GM19351 (cell line): ENCODE data around the gene GRK2.
"Not testable (repeated sequence)": the region's sequence is repeated elsewhere in the genome, so short reads cannot be mapped to it uniquely, and the experiment has no call there.

ENCODE experiments used
- ATAC-seq: cut with Tn5 transposase; IDR thresholded peaks from one replicate; pipeline ENCODE4 v1.9.1; 2021; ENCODE audit warnings: mild to moderate bottlenecking, moderate library complexity; ENCODE audit not compliant: unreplicated experiment

Gene GRK2

DNA sequence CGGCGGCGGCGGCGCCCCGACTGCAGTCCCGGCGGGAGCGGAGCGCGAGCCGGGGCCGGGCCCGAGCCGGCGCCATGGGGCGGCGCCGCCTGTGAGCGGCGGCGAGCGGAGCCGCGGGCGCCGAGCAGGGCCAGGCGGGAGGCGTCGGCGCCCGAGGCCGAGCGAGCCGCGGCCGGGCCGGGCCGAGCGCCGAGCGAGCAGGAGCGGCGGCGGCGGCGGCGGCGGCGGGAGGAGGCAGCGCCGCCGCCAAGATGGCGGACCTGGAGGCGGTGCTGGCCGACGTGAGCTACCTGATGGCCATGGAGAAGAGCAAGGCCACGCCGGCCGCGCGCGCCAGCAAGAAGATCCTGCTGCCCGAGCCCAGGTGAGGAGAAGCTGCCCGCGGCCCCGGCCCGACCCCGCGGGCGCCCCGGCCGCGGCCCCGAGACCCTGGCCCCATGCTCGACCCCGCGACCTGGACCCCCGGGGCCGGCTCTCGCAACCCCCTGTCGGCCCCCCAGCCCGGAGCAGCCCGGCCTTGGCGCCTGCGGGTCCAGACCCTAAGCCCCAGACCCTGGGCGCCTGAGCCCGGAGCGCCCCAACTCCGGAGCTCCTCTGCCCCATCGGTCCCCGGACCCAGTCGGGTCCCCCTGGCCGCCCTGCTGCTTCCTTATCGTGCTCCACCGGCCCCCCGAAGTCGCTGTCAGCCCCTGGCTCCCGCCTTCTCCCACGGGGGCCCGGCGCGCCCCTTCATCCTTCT, at the start of gene GRK2:
TSS of gene GRK2 (plus strand) at position 25 of the 739 bp plus-strand sequence. CDS start at position 252, 227 bp downstream.
- peak; percentile 9 for ATAC-seq

- no peak for ATAC-seq
Measured at GRCh38 chr11:67227726-67228125, 38.5 kb upstream of the GRK2 start.

DNA sequence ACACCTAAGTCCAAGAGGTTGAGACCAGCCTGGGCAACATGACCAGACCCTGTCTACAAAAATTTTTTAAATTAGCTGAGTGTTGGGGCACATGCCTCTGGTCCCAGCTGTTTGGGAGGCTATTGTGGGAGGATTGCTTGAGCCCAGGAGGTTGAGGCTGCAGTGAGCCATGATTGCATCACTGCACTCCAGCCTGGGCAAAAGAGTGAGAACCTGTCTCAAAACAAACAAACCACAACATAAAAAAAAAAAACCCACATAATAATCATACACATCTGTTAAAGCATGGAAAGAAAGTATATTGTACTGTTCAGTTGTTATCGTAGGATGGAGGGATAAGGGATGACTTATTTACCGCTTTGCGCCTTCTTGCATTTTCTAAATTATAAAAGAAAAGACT, 35.9 kb upstream of the GRK2 start:
- ATAC-seq: no peak

- ATAC-seq: no peak
Measured at GRCh38 chr11:67230886-67231285, 35.4 kb upstream of the GRK2 start.

GRCh38 chr11:67233584-67234190, 32.6 kb upstream of the GRK2 start:
- ATAC-seq: no peak

GRCh38 chr11:67234571-67234970, 31.7 kb upstream of the GRK2 start:
- not testable (repeated sequence) for ATAC-seq

- no peak for ATAC-seq
Measured at GRCh38 chr11:67237574-67237973, 28.7 kb upstream of the GRK2 start.

DNA sequence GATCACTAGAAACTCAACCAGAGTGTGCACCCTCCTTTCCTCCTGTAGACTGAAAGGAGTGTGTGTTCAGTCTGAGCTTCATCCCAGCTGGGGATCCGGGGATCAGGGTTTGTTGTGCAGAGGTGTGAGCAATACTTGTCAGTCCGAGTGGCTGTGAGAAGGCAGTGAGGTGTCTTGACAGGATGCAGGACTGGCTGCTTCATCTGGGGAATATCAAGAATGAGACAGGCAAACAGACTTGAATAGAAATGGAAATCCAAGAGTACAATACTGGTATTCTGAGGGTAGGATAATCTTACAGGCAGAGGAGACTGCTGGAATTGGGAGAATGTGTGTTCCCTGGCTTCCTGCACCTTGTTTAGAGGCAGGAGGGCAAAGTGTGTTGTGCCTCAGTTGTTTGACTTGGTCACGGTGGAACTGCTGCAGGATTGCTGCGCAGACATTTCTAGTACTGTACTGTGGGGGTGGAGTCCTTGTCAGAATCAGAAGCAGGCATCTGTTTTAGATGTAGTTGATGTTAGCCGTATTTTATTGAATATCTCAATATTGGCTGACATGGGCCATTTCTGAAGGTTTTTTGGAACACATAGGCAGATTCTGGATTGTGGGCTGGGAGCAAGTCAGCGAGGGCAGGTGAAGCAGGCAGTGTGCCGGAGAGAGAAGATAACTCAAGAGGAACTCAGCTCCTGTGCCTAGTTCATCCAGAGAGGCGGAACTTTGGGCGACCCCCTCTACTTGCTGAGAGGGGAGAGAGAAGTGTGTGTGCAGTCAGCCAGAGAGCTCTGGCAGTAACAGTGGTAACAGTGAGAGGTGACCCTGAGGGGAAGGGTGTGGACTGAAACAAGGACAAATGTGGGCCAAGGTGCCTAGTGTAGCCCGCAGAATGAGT, 27.1 kb upstream of the GRK2 start:
- ATAC-seq: no peak

DNA sequence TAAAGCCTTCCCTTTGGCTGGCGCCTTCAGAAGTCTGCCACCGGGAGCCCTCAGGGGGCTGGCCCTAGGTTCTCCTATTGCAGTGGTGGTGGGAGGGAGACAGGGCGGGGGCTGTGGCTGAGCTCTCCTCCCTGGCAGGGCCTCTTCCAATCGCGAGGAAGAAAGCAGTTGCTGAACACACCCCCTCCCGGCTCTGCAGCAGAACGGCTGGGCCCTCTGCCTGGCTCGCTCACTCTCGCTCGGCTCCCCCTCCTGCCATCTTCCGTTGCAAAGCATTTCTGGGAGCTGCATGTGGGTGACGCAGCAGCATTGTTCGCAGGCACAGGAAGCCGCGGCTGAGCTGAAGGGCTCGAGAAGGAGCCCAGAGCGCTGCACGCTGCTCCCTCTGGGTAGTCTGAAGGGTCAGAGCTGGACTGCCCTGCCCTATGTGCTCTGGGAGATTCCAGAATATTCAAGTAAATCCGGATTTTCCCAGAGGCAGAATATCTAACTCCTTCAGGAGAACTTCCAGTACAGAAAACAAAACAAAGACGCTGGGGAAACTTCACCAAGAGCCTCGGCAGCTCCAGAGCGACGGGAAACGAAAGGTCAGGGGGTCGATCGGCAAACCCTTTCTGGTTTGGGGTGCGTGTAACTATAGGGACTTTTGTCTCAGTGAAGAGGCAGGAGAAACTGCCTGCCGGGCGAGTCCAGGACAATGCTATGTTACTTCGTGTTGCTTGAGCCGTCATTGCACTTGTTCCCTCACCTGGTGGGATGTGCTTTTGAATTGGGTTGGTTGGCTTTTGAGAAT, 26.3 kb upstream of the GRK2 start:
- peak; percentile 87 for ATAC-seq

DNA sequence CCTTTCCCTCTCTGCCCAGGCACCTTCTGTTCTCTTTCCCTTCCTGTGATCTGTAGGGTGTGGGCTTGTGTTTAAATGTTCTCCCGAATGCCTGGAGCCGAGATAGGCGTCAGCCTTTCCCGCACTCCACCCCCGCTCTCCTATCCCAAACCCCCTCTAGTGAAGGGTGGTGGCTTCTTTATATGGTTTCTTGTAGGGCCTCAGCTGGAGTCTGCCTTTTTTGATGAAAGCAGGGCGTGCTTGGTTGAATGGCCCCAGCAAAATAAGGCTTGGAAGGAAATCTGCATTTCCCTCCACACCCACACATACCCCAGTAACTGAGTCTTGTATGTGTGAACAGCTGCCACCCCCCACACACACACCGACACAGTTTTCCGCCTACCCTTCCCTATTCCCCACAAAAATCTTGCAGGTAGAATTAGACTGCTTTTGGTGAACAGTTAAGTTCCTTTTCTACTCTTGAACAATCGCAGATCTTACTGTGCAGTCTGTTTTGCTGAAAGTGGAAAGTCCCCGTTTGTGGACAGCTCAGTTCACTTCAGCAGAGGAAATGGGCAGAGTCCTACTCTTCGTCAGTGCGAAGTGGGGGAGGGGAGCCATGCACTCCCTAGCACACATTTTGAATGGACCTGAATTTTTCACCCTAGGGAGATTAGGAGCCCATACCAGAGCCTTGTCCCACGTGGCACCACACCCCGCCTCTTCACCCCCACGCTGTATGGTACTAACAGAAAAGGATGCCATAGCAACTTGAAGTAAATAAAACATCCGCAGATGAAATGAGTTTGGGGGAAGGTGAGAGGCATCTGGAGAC, 25.5 kb upstream of the GRK2 start:
- ATAC-seq: peak; percentile 29

GRCh38 chr11:67242548-67242947, 23.7 kb upstream of the GRK2 start:
- no peak for ATAC-seq

- no peak for ATAC-seq
Measured at GRCh38 chr11:67243051-67243450, 23.2 kb upstream of the GRK2 start.

DNA sequence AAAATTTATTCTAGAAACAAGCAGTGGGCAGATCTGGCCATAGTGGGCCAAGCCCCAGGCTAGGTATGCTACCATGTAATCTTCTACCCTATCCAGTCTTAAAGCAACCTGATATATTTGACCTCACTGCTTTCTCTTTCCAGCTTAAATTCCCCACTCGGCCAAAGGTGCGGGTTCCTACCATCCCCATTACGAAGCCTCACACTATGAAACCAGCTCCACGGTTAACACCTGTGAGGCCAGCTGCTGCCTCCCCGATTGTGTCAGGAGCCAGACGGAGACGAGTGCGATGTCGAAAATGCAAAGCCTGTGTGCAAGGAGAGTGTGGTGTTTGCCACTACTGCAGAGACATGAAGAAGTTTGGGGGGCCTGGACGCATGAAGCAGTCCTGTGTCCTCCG, 21.2 kb upstream of the GRK2 start:
- no peak for ATAC-seq

GRCh38 chr11:67247946-67248550, 18.2 kb upstream of the GRK2 start:
- no peak for ATAC-seq

DNA sequence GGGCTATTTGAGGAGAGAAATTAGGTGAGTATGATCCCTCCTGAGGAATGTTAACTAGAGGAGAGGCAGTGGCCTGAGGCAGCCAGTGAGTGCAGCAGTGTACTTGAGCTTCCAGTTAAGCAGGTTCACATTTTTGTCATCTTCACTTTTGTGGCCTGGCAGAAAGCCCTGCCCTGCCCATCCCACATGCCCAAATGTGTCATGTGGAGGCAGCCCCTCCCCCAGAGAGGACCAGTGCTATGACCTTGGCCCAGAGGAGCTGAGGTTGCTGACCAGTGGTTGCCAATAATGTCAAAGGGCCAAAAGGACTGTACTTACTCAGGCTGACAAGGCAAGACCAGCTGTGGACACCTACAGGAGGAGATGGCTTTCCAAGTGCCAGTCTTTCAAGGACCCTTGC, 17.6 kb upstream of the GRK2 start:
- no peak for ATAC-seq

- ATAC-seq: no peak
Measured at GRCh38 chr11:67250059-67251043, 15.9 kb upstream of the GRK2 start.

GRCh38 chr11:67251841-67252240, 14.4 kb upstream of the GRK2 start:
- ATAC-seq: no peak

DNA sequence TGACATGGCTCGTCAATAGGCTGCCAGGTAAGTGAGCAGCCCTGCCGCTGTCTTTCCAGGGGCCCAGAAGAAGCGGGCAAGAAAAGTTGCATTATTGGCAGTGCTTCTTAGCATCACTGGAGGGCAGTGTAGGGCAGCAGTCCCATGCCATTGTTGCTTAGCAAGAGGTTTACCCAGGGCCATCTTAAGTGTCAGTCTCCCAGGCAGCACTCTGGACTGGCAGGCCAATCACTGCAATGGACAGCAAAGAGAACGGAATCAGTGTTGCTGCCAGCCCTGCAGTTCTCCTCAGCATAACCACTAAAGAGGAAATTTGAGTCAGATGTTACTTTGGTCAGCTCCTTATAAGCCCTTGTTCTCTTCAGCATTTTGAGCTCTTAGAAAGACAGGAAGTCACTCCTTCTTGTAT, 13.4 kb upstream of the GRK2 start:
- no peak for ATAC-seq
